SH-SY5Y (cell line): Measurements from ENCODE around the gene TC2N.

ENCODE experiments used
- GATA2 ChIP-seq: IDR thresholded peaks from 2 replicates; pipeline ENCODE4 v1.6.1; 2011; ENCODE audit warnings: mild to moderate bottlenecking, low read depth, low read length
- GATA3 ChIP-seq: IDR thresholded peaks from 2 replicates; pipeline ENCODE4 v1.6.1; 2011; ENCODE audit warnings: low read depth, mild to moderate bottlenecking, low read length, moderate library complexity

DNA sequence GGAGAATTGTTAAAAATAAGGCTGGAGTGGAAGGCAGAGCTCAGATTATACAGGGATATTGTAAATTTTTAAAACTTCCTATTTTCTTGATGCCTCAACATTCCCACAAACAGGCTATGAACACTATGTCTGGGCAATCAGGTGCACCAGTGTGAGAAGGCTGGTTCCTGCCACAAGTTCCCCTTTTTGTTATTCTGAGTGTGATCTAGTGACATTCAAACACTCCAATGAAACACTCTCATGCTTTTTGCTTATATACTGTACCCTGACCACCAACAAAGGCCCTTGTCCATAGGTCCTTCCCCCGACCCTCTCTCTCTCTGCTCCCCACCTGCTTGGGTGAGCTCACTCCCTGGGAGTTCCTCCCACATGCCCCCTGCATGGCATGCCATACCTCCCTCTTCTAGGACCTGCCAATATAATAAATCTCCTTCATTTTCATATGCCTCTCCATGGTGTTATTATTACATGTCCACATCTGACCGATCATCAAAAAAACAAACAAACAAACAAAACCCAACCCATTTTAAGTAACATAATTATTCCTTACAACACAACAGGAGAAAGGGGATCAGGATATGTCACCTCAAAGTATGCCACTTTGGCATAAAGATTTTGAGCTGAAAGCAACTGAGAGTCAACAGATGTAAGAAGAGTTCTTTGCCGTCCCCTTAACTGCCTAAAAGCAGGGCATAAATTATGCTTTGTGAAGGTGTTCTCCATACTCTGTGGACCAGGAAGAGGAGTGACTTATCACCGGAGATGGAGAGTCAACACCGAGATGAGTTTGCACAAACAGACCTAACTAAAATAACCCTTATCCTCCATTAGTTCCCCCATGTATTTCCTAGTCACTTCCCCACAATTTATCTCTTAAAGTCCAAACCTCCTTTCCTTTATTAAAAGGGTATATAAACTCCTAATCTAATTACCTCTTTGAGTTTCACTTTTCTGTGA is 92.9 kb downstream of the TC2N start:
- TF ChIP-seq GATA2 (no peak), GATA3 (no peak)
